ENCODE data around the gene PLPP3.
A peak's percentile ranks its signal among the peaks of the same experiment; 100 is the strongest.

PLPP3 gene

DNA sequence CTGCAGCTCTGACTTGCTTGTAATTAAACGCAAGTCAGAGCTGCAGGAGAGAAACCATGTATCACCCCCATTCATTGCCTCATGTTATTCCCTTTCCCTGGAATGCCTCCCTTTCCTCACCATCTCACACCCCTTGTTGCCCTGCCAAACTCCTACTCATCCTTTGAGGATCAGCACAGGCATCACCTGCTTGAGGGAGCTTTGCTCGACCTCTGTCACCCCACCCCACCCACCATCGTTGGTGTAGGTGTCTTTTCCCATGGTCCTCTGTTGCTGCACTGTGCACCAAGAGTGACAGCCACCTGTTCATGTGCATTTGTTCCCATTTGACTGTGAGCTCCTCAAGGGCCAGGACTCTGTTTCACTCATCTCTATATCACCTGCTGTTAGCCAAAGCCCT lies 117.2 kb downstream of the PLPP3 start:
- no peak for DNase-seq (ENCODE audit: low read depth, low spot score)

GRCh38 chr1:56461158-56462127 lies 117.9 kb downstream of the PLPP3 start:
- DNase-seq (ENCODE audit: low read depth, low spot score), result no peak

GRCh38 chr1:56459260-56459659 lies 120.1 kb downstream of the PLPP3 start:
- no peak for DNase-seq (ENCODE audit: low read depth, low spot score)

DNA sequence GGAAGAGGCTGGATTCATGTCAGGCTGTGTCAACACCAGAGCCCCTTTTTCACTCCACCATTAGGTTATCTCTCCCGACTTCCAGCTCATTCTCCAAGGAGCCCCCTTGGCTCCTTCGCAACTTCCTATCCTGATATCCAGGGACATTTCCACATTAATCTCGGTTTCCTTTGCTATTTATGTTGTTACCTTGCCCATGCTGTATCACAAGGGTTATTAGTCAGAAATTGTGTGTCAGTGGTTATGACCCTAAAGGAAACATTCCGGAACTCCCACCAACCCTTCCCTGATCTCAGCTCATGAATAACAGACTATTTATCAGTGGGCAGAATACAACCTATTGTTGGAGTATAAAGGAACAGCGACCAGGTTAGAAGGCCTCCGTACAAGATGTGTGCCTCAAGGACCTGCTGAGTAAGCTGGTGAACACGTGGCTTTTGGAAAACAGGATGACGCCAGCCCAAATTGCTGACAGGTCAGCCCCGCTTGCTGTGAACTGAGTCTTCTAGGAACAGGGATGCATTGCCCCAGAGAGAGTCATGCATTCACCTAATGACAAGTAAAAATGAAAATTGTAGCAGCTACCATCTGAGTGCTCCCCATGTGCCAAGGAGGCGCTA lies 121.5 kb downstream of the PLPP3 start:
- no peak for DNase-seq (ENCODE audit: low read depth, low spot score)

- DNase-seq (ENCODE audit: low read depth, low spot score), result no peak
These were observed 122.8 kb downstream of the PLPP3 start for GRCh38 chr1:56456435-56457101.

GRCh38 chr1:56453417-56454078 lies 125.8 kb downstream of the PLPP3 start:
- peak; percentile 48 for DNase-seq (ENCODE audit: low read depth, low spot score)

GRCh38 chr1:56453016-56453415 lies 126.3 kb downstream of the PLPP3 start:
- DNase-seq (ENCODE audit: low read depth, low spot score), result no peak

GRCh38 chr1:56452027-56453011 lies 127.0 kb downstream of the PLPP3 start:
- no peak for DNase-seq (ENCODE audit: low read depth, low spot score)

DNA sequence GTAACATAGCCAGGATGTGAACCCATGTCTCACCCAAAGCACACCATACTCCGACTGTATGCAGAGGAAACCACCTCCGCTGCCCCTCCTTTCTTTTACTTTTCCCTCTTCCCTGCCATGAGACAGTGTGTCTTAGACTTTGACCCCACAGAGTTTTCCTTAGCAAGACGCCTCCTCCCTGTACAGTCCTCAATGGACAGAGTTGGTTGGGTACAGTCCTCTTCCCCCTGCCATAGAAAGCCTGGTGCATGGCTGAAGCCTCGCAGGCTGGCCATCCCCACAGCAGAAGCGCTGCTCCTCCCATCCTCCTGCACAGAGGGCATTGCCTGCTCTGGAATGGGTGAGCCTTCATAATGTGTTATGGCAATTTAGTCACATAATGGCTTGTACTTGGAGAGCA lies 127.9 kb downstream of the PLPP3 start:
- DNase-seq (ENCODE audit: low read depth, low spot score), result no peak

- peak; percentile 63 for DNase-seq (ENCODE audit: low read depth, low spot score)
These were observed 129.2 kb downstream of the PLPP3 start for GRCh38 chr1:56450004-56450666.

DNA sequence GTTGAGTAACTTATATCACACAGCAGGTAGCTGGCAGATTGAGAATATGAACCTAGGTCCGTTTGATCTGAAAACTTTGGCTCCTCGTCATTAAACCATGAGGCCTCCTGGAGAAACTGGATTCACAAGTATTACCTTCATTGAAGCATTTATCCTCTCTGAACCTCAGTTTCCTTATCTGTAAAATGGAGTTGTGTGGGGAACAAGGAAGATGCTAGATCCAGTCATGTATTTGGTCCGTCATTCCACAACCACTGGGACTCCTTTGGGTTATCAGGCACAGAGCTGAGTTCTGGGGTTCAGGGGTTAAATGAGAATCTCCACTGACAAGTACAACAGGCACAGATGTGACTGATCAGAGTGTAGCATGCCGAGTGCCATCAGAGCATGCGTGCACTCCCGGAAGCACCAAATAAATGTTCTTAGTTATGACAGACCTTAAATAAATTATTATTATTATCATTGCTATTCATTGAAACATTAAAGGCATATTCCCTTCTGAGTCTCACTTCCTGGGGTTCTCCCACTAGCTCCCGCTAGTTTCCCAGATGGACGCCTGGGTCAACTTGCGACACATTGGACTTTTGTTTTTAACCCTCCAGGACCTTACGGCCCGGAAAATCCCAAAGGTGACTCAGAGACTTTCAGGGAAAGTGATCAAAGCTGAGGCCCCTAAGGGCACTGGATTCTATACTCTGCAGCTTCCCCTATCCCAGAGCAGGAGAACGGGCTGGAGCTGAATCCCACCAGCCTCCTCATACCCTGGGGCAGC lies 130.6 kb downstream of the PLPP3 start:
- no peak for DNase-seq (ENCODE audit: low read depth, low spot score)

- no peak for DNase-seq (ENCODE audit: low read depth, low spot score)
These were observed 131.5 kb downstream of the PLPP3 start for GRCh38 chr1:56447823-56448222.

DNA sequence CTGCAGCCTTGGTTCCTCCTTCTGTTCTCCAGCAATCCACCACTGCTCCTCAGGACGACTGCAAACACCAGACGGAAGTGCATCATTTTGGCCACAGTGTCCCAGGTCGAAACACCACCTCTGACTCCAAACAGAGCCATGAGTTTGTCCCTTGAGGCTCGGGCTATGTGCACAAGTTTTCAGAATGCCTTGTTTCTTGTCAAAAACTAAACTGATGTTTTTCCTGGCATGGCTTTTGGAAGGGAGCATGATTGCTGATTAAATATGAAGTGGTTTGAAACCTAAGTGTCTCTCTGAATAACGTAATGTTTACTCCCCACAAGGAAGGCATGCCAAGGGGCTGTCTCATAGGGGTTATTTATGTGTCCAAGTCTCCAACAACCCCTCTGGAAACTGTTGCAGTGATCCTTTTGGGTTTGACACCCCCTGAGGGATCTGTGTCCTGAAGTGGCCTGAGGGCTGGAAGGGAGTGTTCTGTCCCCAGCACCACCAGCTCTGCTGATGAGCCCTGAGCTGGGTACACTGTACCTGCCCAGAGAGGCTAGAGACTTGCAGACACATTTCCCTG lies 132.7 kb downstream of the PLPP3 start:
- DNase-seq (ENCODE audit: low read depth, low spot score), result no peak

GRCh38 chr1:56444960-56445646 lies 134.3 kb downstream of the PLPP3 start:
- DNase-seq (ENCODE audit: low read depth, low spot score), result no peak
